Measurements from ENCODE around the gene VAMP8.
"Not testable (repeated sequence)": the region's sequence is repeated elsewhere in the genome, so short reads cannot be mapped to it uniquely, and the experiment has no call there.

Gene VAMP8

GRCh38 chr2:85577386-85578242, at the start of gene VAMP8:
Gene VAMP8 (plus strand): TSS chr2:85577586. CDS start chr2:85577647, 61 bp downstream.
- no peak for FAIRE-seq

GRCh38 chr2:85527787-85528186, 49.6 kb upstream of the VAMP8 start:
- FAIRE-seq: no peak

- no peak for FAIRE-seq
Measured at GRCh38 chr2:85528355-85528754, 49.0 kb upstream of the VAMP8 start.

- FAIRE-seq: no peak
Measured at GRCh38 chr2:85529809-85530208, 47.6 kb upstream of the VAMP8 start.

- no peak for FAIRE-seq
Measured at GRCh38 chr2:85531589-85531988, 45.8 kb upstream of the VAMP8 start.

GRCh38 chr2:85534099-85534498, 43.3 kb upstream of the VAMP8 start:
- no peak for FAIRE-seq

- no peak for FAIRE-seq
Measured at GRCh38 chr2:85534881-85535280, 42.5 kb upstream of the VAMP8 start.

GRCh38 chr2:85536479-85536878, 40.9 kb upstream of the VAMP8 start:
- FAIRE-seq: no peak

- no peak for FAIRE-seq
Measured at GRCh38 chr2:85537600-85538506, 39.5 kb upstream of the VAMP8 start.

GRCh38 chr2:85538507-85539360, 38.7 kb upstream of the VAMP8 start, which contains the start of gene MAT2A:
Gene MAT2A (plus strand): TSS chr2:85539168. CDS start chr2:85539288, 120 bp downstream.
- no peak for FAIRE-seq

GRCh38 chr2:85539361-85540132, 37.8 kb upstream of the VAMP8 start:
- FAIRE-seq: no peak

- no peak for FAIRE-seq
Measured at GRCh38 chr2:85540133-85540648, 37.2 kb upstream of the VAMP8 start.

- no peak for FAIRE-seq
Measured at GRCh38 chr2:85541262-85541661, 36.1 kb upstream of the VAMP8 start.

- no peak for FAIRE-seq
Measured at GRCh38 chr2:85541753-85542457, 35.5 kb upstream of the VAMP8 start.

GRCh38 chr2:85542777-85543176, 34.6 kb upstream of the VAMP8 start:
- FAIRE-seq: no peak

- FAIRE-seq: not testable (repeated sequence)
Measured at GRCh38 chr2:85544254-85544691, 33.1 kb upstream of the VAMP8 start.

GRCh38 chr2:85544915-85545779, 32.2 kb upstream of the VAMP8 start:
- FAIRE-seq: not testable (repeated sequence)

GRCh38 chr2:85545780-85546240, 31.6 kb upstream of the VAMP8 start:
- FAIRE-seq: no peak

- no peak for FAIRE-seq
Measured at GRCh38 chr2:85547089-85547858, 30.1 kb upstream of the VAMP8 start.
